Fibroblast of lung (primary cell): ENCODE results near the gene SMIM45.

Experiments used
- DNase-seq, 2 donors: peaks; one replicate each; pipeline versions ENCODE4 v3.0.0 to v3.0.0-alpha.2; 2010; ENCODE audit warnings: low read depth in 2 of 2
- H2AFZ ChIP-seq: 2 replicates; pipeline ENCODE4 v1.5.1; 2012; ENCODE audit warnings: low read length, control low read depth, inconsistent platforms
- H3K27ac ChIP-seq: 2 replicates; pipeline ENCODE4 v1.5.1; 2011; ENCODE audit warnings: low read length, control low read depth; ENCODE audit not compliant: insufficient read depth
- H3K27me3 ChIP-seq: 2 replicates; pipeline ENCODE4 v1.5.1; 2011; ENCODE audit warnings: mild to moderate bottlenecking, low read length; ENCODE audit not compliant: control insufficient read depth, insufficient read depth
- H3K36me3 ChIP-seq: 2 replicates; pipeline ENCODE4 v1.5.1; 2011; ENCODE audit warnings: low read length; ENCODE audit not compliant: control insufficient read depth, insufficient read depth
- H3K4me1 ChIP-seq: 2 replicates; pipeline ENCODE4 v1.5.1; 2011; ENCODE audit warnings: low read length; ENCODE audit not compliant: control insufficient read depth, insufficient read depth; ENCODE audit errors: extremely low read depth
- H3K4me2 ChIP-seq: 2 replicates; pipeline ENCODE4 v1.5.1; 2011; ENCODE audit warnings: low read length, control low read depth; ENCODE audit not compliant: insufficient read depth; ENCODE audit errors: extremely low read depth
- H3K4me3 ChIP-seq, 4 experiments: fragments of 200-600 bp in 1 of 4; sonication (generic) in 1 of 4; replicated peaks in 1 of 4; 2 replicates each; pipeline ENCODE4 v1.5.1; 2011 to 2016; ENCODE audit warnings: low read length in 4 of 4, low read depth in 3 of 4, mild to moderate bottlenecking in 3 of 4, control low read depth in 2 of 4, inconsistent platforms in 1 of 4, mixed read lengths in 1 of 4; ENCODE audit not compliant: insufficient read depth in 1 of 4; ENCODE audit errors: control extremely low read depth in 1 of 4
- H3K79me2 ChIP-seq: 2 replicates; pipeline ENCODE4 v1.5.1; 2012; ENCODE audit warnings: mild to moderate bottlenecking, low read length, inconsistent platforms; ENCODE audit not compliant: control insufficient read depth, insufficient read depth
- H3K9ac ChIP-seq: 2 replicates; pipeline ENCODE4 v1.5.1; 2011; ENCODE audit warnings: mild to moderate bottlenecking, low read length, control low read depth; ENCODE audit not compliant: insufficient read depth
- H3K9me3 ChIP-seq: 2 replicates; pipeline ENCODE4 v1.5.1; 2012; ENCODE audit warnings: low read depth, low read length; ENCODE audit not compliant: control insufficient read depth, insufficient read depth
- H4K20me1 ChIP-seq: 2 replicates; pipeline ENCODE4 v1.5.1; 2011; ENCODE audit warnings: low read length; ENCODE audit not compliant: control insufficient read depth, insufficient read depth; ENCODE audit errors: extremely low read depth
- CTCF ChIP-seq, 2 donors: IDR thresholded peaks in 1 of 2; conservative IDR thresholded peaks in 1 of 2; 1 replicate in 1 of 2; 2 replicates in 1 of 2; pipeline ENCODE4 v1.5.1; 2011 to 2012; ENCODE audit warnings: low read length in 2 of 2, control low read depth in 1 of 2, inconsistent platforms in 1 of 2, low read depth in 1 of 2, mild to moderate bottlenecking in 1 of 2
- EZH2 ChIP-seq: IDR thresholded peaks from 2 replicates; pipeline ENCODE4 v1.5.1; 2012; ENCODE audit warnings: low read length, control low read depth, mild to moderate bottlenecking; ENCODE audit errors: missing control alignments

The SMIM45 gene

DNA sequence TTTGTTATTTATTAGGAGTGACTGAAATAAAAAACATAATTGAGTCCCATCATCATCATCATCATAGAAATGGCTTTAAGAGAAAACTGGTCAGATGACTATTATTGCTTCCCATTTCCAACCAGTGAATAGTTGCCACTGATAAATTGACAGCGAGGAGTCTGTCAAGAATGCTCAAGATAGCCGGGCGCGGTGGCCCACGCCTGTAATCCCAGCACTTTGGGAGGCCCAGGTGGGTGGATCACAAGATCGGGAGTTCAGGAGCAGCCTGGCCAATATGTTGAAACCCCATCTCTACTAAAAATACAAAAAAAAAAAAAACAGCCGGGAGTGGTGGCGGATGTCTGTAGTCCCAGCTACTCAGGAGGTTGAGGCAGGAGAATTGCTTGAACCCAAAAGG, 48.5 kb downstream of the SMIM45 start:
- Histone ChIP-seq H3K36me3 (no peaks in the 10 kb centered on the region), H3K9ac (no peak overlapping the region), H3K4me3 (no peak overlapping the region), H3K27ac (no peak overlapping the region), H3K27me3 (peaks cover 3% of the 10 kb centered on the region), H3K4me2 (no peak overlapping the region), H4K20me1 (no peaks in the 10 kb centered on the region), H3K4me1 (no peaks in the 10 kb centered on the region), H3K9me3 (no peaks in the 10 kb centered on the region), H2AFZ (no peak overlapping the region), H3K79me2 (no peaks in the 10 kb centered on the region)
- DNase-seq: no peak
- TF ChIP-seq EZH2: no peak
- no peak for TF ChIP-seq CTCF (conservative IDR thresholded peaks at IDR 0.05 in 1 of 2, IDR thresholded peaks at IDR 0.05 in 1 of 2; ENCODE audit: low read depth in 1 of 2, low read length in 2 of 2)

DNA sequence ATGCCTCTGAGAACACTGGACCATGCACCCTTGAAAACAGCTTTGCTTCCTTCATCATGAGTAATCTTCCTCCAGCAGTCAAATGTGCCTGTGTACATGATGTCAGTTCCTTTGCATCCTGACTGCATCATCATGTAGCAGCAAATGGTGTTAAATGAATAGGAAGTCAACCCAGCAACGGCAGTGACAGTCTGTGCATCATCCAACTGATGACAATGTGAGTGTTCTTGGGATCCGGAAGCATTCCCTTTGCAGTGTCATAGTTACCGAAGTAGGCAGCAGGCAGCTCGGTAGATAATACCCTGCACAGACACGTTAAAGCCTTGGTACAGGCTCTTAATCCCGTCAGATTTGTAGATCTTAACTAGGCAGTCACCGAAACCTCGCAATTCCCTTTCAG, 49.2 kb downstream of the SMIM45 start:
- Histone ChIP-seq H3K4me2 (no peak overlapping the region), H4K20me1 (no peaks in the 10 kb centered on the region), H3K36me3 (no peaks in the 10 kb centered on the region), H3K27ac (no peak overlapping the region), H2AFZ (no peak overlapping the region), H3K79me2 (no peaks in the 10 kb centered on the region), H3K4me1 (no peaks in the 10 kb centered on the region), H3K4me3 (no peak overlapping the region), H3K9me3 (no peaks in the 10 kb centered on the region), H3K9ac (no peak overlapping the region), H3K27me3 (peaks cover 3% of the 10 kb centered on the region)
- TF ChIP-seq EZH2: no peak
- no peak for TF ChIP-seq CTCF (conservative IDR thresholded peaks at IDR 0.05 in 1 of 2, IDR thresholded peaks at IDR 0.05 in 1 of 2; ENCODE audit: low read depth in 1 of 2, low read length in 2 of 2)
- no peak for DNase-seq

- DNase-seq: no peak
- no peak overlapping the region for H3K4me2 ChIP-seq
- no peak overlapping the region for H2AFZ ChIP-seq
- no peaks in the 10 kb centered on the region for H3K36me3 ChIP-seq
- H3K27me3 ChIP-seq: peaks cover 3% of the 10 kb centered on the region
- H3K27ac ChIP-seq: no peak overlapping the region
- no peaks in the 10 kb centered on the region for H3K9me3 ChIP-seq
- H3K79me2 ChIP-seq: no peaks in the 10 kb centered on the region
- no peaks in the 10 kb centered on the region for H3K4me1 ChIP-seq
- no peak overlapping the region for H3K9ac ChIP-seq
- TF ChIP-seq EZH2: no peak
- TF ChIP-seq CTCF (conservative IDR thresholded peaks at IDR 0.05 in 1 of 2, IDR thresholded peaks at IDR 0.05 in 1 of 2; ENCODE audit: low read depth in 1 of 2, low read length in 2 of 2): no peak
- H4K20me1 ChIP-seq: no peaks in the 10 kb centered on the region
- H3K4me3 ChIP-seq: no peak overlapping the region
Measured at GRCh38 chr22:42001706-42002105, 49.8 kb downstream of the SMIM45 start.
